ENCODE results near the gene WDCP. TPM values are rescaled to one million over a fixed set of nuclear protein-coding genes. Genes with fewer than 3 reads are reported as not detected.

Gene WDCP
- total and polyA plus RNA-seq, 7 donors, result 4.6 to 17.3 (median 7.1) TPM

DNA sequence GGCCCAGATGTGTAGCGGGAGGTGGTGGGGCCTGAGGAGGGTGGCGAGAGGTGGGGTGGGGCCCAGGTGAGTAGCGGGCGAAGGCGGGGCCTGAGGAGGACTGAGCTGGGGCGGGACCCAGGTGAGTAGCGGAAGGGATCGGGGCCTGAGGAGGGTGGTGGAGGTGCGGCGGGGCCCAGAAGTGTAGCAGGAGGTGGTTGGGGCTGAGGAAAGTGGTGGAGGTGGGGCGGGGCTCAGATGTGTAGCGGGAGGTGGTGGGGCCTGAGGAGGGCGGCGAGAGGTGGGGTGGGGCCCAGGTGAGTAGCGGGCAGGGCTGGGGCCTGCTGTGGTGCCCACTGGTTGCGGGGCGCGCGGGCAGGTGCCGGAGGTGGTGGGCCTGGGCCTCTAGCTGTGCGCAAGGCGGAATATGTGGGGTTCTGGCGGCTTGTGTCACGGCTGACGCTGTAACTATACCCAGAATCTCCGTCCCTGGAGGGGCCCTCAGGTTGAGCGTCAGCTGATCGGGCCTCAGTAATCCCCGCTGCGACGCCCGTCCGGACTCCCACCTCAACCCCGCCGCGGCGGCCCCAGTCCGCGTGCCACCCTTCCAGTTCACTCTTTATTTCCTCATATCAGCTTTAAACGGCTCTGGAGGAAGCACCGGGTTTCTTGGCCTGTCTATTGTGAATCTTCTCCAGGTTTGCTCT is 29.8 kb upstream of the WDCP start:
- Histone ChIP-seq H3K4me3 (peak overlapping the region; percentile 93), H3K27ac (peak overlapping the region; percentile 87), H3K9me3 (no peaks in the 10 kb centered on the region), H3K36me3 (ENCODE audit: insufficient read depth in 1 of 2, low read depth in 1 of 2) (peaks cover 5 to 29% of the 10 kb centered on the region in 2 donors), H3K27me3 (ENCODE audit: insufficient read depth in 3 of 3, low read length in 2 of 3) (no peaks in the 10 kb centered on the region), H3K4me1 (peaks cover 7% of the 10 kb centered on the region)
- 1 to 7% (median 3%) methylated on average over 35 to 41 of the region's 41 CpGs for WGBS, 3 donors
- intact Hi-C loops (cut with DNase I), result loop anchor here (5.0 kb wide), 2 partner anchors 135 to 150 kb away; partner anchors contain the start of genes ATAD2B (in 1 of the 2) and UBXN2A (in 1 of the 2)
- ATAC-seq, result peak in 1 of 4 donors; percentile 5
- TF ChIP-seq, protein P1, sequence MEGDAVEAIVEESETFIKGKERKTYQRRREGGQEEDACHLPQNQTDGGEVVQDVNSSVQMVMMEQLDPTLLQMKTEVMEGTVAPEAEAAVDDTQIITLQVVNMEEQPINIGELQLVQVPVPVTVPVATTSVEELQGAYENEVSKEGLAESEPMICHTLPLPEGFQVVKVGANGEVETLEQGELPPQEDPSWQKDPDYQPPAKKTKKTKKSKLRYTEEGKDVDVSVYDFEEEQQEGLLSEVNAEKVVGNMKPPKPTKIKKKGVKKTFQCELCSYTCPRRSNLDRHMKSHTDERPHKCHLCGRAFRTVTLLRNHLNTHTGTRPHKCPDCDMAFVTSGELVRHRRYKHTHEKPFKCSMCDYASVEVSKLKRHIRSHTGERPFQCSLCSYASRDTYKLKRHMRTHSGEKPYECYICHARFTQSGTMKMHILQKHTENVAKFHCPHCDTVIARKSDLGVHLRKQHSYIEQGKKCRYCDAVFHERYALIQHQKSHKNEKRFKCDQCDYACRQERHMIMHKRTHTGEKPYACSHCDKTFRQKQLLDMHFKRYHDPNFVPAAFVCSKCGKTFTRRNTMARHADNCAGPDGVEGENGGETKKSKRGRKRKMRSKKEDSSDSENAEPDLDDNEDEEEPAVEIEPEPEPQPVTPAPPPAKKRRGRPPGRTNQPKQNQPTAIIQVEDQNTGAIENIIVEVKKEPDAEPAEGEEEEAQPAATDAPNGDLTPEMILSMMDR (IDR thresholded peaks at IDR 0.05), result no peak
- DNase-seq, result no peak

DNA sequence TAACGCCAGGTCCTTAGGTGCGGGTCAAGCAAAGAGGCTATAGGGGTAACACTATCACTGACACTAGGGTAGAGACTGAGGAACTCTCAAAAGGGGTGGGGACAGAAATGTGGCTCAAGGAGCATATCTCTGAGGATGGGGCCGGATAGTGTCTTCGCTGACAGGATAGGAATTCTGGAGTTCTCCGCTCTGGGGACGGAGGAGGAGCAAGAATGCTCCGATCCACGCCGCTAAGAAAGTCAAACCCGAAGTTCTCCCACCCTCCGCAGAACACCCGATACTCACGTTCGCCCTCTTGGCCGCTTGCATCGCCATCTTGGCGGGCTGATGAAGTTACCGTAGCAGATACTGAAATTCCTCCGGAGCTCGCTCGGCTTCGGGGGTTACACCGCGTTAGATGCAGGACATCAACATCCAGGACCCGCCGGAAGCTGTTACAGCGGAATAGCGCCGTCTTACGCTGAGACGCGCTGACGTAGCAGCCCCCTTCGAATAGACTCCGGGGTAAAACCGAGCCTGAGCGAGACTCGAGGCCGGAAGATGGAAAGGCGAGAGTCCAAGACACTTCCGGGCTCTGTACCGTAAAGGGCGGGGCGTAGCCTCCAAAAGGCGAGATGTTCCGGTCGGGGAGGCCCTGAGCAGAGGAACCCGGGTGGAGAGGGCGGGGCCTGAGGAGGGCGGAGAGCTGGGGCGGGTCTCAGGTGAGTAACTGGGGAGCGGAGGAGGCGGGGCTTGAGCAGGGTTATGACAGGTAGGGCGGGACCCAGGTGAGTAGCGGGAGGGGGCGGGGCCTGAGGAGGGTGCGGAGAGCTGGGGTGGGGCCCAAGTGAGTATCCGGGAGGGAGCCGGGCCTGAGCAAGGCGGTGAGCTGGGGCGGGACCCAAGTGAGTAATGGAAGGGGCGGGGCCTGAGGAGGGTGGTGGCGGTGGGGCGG is 29.0 kb upstream of the WDCP start, which contains the start of gene SF3B6:
Gene SF3B6 (minus strand): TSS at position 412 of the 934 bp plus-strand sequence. CDS start 97 bp downstream, at position 315.
- Histone ChIP-seq H3K4me1 (peaks cover 7% of the 10 kb centered on the region), H3K27ac (peak within 1 kb of the TSS; percentile 87), H3K36me3 (ENCODE audit: insufficient read depth in 1 of 2, low read depth in 1 of 2) (peaks cover 3 to 34% of the 10 kb centered on the region in 2 donors), H3K27me3 (ENCODE audit: insufficient read depth in 3 of 3, low read length in 2 of 3) (no peaks in the 10 kb centered on the region), H3K9me3 (no peaks in the 10 kb centered on the region), H3K4me3 (peak within 1 kb of the TSS; percentile 93)
- DNase-seq (peak; percentile 97 to 98), ATAC-seq (peak; percentile 94 to 97 (median 96))
- TF ChIP-seq, protein P1 (IDR thresholded peaks at IDR 0.05), result no peak
- 0 to 1% (median 0%) methylated on average over 59 to 64 of the region's 64 CpGs for WGBS, 3 donors
- intact Hi-C loops (cut with DNase I), result loop anchor here (5.0 kb wide), 2 partner anchors 134 to 149 kb away; partner anchors contain the start of genes ATAD2B (in 1 of the 2) and UBXN2A (in 1 of the 2)

DNA sequence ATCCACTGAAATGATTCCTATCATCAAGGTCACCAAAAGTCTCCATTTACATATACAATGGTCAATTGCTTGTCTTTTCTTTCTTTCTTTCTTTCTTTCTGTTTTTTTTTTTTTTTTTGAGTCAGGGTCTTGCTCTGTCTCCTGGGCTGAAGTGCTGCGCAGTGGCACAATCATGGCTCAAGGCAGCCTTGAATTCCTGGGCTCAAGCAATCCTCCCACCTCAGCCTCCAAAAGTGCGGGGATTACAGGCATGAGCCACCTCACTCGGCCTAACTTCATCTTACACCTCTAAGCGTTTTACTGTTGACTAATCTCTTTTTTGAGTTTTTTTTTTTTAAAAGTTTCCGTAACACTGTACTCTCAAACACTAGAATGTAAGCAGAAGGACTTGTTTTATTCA is 28.1 kb upstream of the WDCP start:
- Histone ChIP-seq H3K4me1 (peaks cover 7% of the 10 kb centered on the region), H3K27me3 (ENCODE audit: insufficient read depth in 3 of 3, low read length in 2 of 3) (no peaks in the 10 kb centered on the region), H3K36me3 (ENCODE audit: insufficient read depth in 1 of 2, low read depth in 1 of 2) (peaks cover 3 to 39% of the 10 kb centered on the region in 2 donors), H3K9me3 (no peaks in the 10 kb centered on the region), H3K4me3 (peak overlapping the region; percentile 93), H3K27ac (peak overlapping the region; percentile 87)
- intact Hi-C loops (cut with DNase I), result loop anchor here (5.0 kb wide), 2 partner anchors 133 to 148 kb away; partner anchors contain the start of genes ATAD2B (in 1 of the 2) and UBXN2A (in 1 of the 2)
- no peak for ATAC-seq
- TF ChIP-seq, protein P1 (IDR thresholded peaks at IDR 0.05), result no peak
- WGBS, 3 donors, result 59 to 63% (median 61%) methylated on average over 5 of the region's 5 CpGs
- no peak for DNase-seq

DNA sequence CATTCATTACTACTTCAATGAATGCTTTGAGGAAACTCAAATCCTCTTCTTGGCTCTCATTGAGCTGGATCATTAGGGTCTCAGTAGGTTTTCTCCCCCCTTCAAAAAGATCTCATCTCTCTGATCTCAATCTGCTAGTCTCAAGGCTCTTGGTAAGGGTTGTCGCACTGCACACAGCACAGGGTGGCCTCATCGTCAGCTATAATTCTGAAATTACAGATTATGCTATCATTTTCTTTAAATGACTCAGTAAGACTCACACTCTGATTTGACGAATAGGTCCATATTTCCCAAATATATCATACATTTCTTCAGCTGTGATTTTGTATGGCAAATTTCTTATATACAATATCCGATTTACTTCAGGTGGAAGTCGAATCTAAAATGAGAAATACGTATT is 26.6 kb upstream of the WDCP start:
- H3K4me1 ChIP-seq, result peaks cover 7% of the 10 kb centered on the region
- no peak overlapping the region for H3K27ac ChIP-seq
- intact Hi-C loops (cut with DNase I), result no loop called here
- TF ChIP-seq, protein P1 (IDR thresholded peaks at IDR 0.05), result no peak
- H3K27me3 ChIP-seq (ENCODE audit: insufficient read depth in 3 of 3, low read length in 2 of 3), result no peaks in the 10 kb centered on the region
- no peak overlapping the region for H3K4me3 ChIP-seq
- ATAC-seq (no peak), DNase-seq (no peak)
- WGBS, 3 donors, result 88 to 90% (median 89%) methylated on average over 6 of the region's 6 CpGs
- peaks cover 3 to 48% of the 10 kb centered on the region in 2 donors for H3K36me3 ChIP-seq (ENCODE audit: insufficient read depth in 1 of 2, low read depth in 1 of 2)
- no peaks in the 10 kb centered on the region for H3K9me3 ChIP-seq

All from psoas muscle (tissue), 8 donors.